Measurements from ENCODE around the gene LRIG1.

LRIG1 gene

GRCh38 chr3:66393333-66394005, 107.4 kb downstream of the LRIG1 start:
- H3K27ac ChIP-seq (ENCODE audit: low read depth, low read length, severe bottlenecking): no peak overlapping the region
- peaks cover 42% of the 10 kb centered on the region for H3K36me3 ChIP-seq (ENCODE audit: control insufficient read depth, insufficient read depth, low read length)
- H3K4me1 ChIP-seq (ENCODE audit: control insufficient read depth, insufficient read depth, low read length, poor library complexity, severe bottlenecking): peaks cover 12% of the 10 kb centered on the region
- no peaks in the 10 kb centered on the region for H3K9me3 ChIP-seq (ENCODE audit: control insufficient read depth, low read length)
- H3K4me3 ChIP-seq (ENCODE audit: extremely low read depth, insufficient read depth, low read length, poor library complexity, severe bottlenecking): no peak overlapping the region
- WGBS, 2 experiments (ENCODE audit: insufficient coverage in 2 of 2): 91 to 95% methylated on average over 10 to 11 of the region's 13 CpGs

- 93 to 100% methylated on average over 2 of the region's 2 CpGs for WGBS, 2 experiments (ENCODE audit: insufficient coverage in 2 of 2)
- no peak overlapping the region for H3K4me3 ChIP-seq (ENCODE audit: extremely low read depth, insufficient read depth, low read length, poor library complexity, severe bottlenecking)
- no peak overlapping the region for H3K27ac ChIP-seq (ENCODE audit: low read depth, low read length, severe bottlenecking)
- no peaks in the 10 kb centered on the region for H3K9me3 ChIP-seq (ENCODE audit: control insufficient read depth, low read length)
- peaks cover 38% of the 10 kb centered on the region for H3K36me3 ChIP-seq (ENCODE audit: control insufficient read depth, insufficient read depth, low read length)
- H3K4me1 ChIP-seq (ENCODE audit: control insufficient read depth, insufficient read depth, low read length, poor library complexity, severe bottlenecking): peaks cover 12% of the 10 kb centered on the region
Measured at GRCh38 chr3:66392966-66393332, 107.9 kb downstream of the LRIG1 start.

GRCh38 chr3:66392512-66392911, 108.3 kb downstream of the LRIG1 start:
- 88 to 100% methylated on average over 1 to 2 of the region's 3 CpGs for WGBS, 2 experiments (ENCODE audit: insufficient coverage in 2 of 2)
- no peaks in the 10 kb centered on the region for H3K9me3 ChIP-seq (ENCODE audit: control insufficient read depth, low read length)
- no peak overlapping the region for H3K27ac ChIP-seq (ENCODE audit: low read depth, low read length, severe bottlenecking)
- H3K36me3 ChIP-seq (ENCODE audit: control insufficient read depth, insufficient read depth, low read length): peaks cover 34% of the 10 kb centered on the region
- no peak overlapping the region for H3K4me3 ChIP-seq (ENCODE audit: extremely low read depth, insufficient read depth, low read length, poor library complexity, severe bottlenecking)
- peaks cover 12% of the 10 kb centered on the region for H3K4me1 ChIP-seq (ENCODE audit: control insufficient read depth, insufficient read depth, low read length, poor library complexity, severe bottlenecking)

GRCh38 chr3:66390013-66390412, 110.8 kb downstream of the LRIG1 start:
- H3K36me3 ChIP-seq (ENCODE audit: control insufficient read depth, insufficient read depth, low read length): peaks cover 41% of the 10 kb centered on the region
- H3K4me3 ChIP-seq (ENCODE audit: extremely low read depth, insufficient read depth, low read length, poor library complexity, severe bottlenecking): no peak overlapping the region
- H3K9me3 ChIP-seq (ENCODE audit: control insufficient read depth, low read length): peaks cover 4% of the 10 kb centered on the region
- peaks cover 8% of the 10 kb centered on the region for H3K4me1 ChIP-seq (ENCODE audit: control insufficient read depth, insufficient read depth, low read length, poor library complexity, severe bottlenecking)
- H3K27ac ChIP-seq (ENCODE audit: low read depth, low read length, severe bottlenecking): no peak overlapping the region

- Histone ChIP-seq H3K36me3 (ENCODE audit: control insufficient read depth, insufficient read depth, low read length) (peaks cover 54% of the 10 kb centered on the region), H3K4me1 (ENCODE audit: control insufficient read depth, insufficient read depth, low read length, poor library complexity, severe bottlenecking) (no peaks in the 10 kb centered on the region), H3K27ac (ENCODE audit: low read depth, low read length, severe bottlenecking) (no peak overlapping the region), H3K4me3 (ENCODE audit: extremely low read depth, insufficient read depth, low read length, poor library complexity, severe bottlenecking) (no peak overlapping the region), H3K9me3 (ENCODE audit: control insufficient read depth, low read length) (peaks cover 9% of the 10 kb centered on the region)
- WGBS, 2 experiments (ENCODE audit: insufficient coverage in 2 of 2): 86% methylated on average over 3 of the region's 7 CpGs; no CpG with 5 or more reads in 1 of the 2 experiments
Measured at GRCh38 chr3:66386925-66387650, 113.7 kb downstream of the LRIG1 start.

- Histone ChIP-seq H3K36me3 (ENCODE audit: control insufficient read depth, insufficient read depth, low read length) (peaks cover 59% of the 10 kb centered on the region), H3K4me1 (ENCODE audit: control insufficient read depth, insufficient read depth, low read length, poor library complexity, severe bottlenecking) (no peaks in the 10 kb centered on the region), H3K27ac (ENCODE audit: low read depth, low read length, severe bottlenecking) (no peak overlapping the region), H3K4me3 (ENCODE audit: extremely low read depth, insufficient read depth, low read length, poor library complexity, severe bottlenecking) (no peak overlapping the region), H3K9me3 (ENCODE audit: control insufficient read depth, low read length) (peaks cover 9% of the 10 kb centered on the region)
- 94 to 98% methylated on average over 10 to 12 of the region's 12 CpGs for WGBS, 2 experiments (ENCODE audit: insufficient coverage in 2 of 2)
Measured at GRCh38 chr3:66386011-66386924, 114.6 kb downstream of the LRIG1 start.

- Histone ChIP-seq H3K36me3 (ENCODE audit: control insufficient read depth, insufficient read depth, low read length) (peaks cover 71% of the 10 kb centered on the region), H3K27ac (ENCODE audit: low read depth, low read length, severe bottlenecking) (no peak overlapping the region)
Measured at GRCh38 chr3:66385066-66385465, 115.8 kb downstream of the LRIG1 start.

GRCh38 chr3:66383998-66384745, 116.7 kb downstream of the LRIG1 start:
- H3K36me3 ChIP-seq (ENCODE audit: control insufficient read depth, insufficient read depth, low read length): peaks cover 80% of the 10 kb centered on the region
- 96 to 98% methylated on average over 19 of the region's 20 CpGs for WGBS, 2 experiments (ENCODE audit: insufficient coverage in 2 of 2)
- H3K27ac ChIP-seq (ENCODE audit: low read depth, low read length, severe bottlenecking): no peak overlapping the region
- no peaks in the 10 kb centered on the region for H3K4me1 ChIP-seq (ENCODE audit: control insufficient read depth, insufficient read depth, low read length, poor library complexity, severe bottlenecking)
- H3K9me3 ChIP-seq (ENCODE audit: control insufficient read depth, low read length): peaks cover 9% of the 10 kb centered on the region
- no peak overlapping the region for H3K4me3 ChIP-seq (ENCODE audit: extremely low read depth, insufficient read depth, low read length, poor library complexity, severe bottlenecking)

More at GRCh38 chr3:66385066-66385465, 115.8 kb downstream of the LRIG1 start:
- Histone ChIP-seq H3K9me3 (ENCODE audit: control insufficient read depth, low read length) (peaks cover 9% of the 10 kb centered on the region), H3K4me3 (ENCODE audit: extremely low read depth, insufficient read depth, low read length, poor library complexity, severe bottlenecking) (no peak overlapping the region), H3K4me1 (ENCODE audit: control insufficient read depth, insufficient read depth, low read length, poor library complexity, severe bottlenecking) (no peaks in the 10 kb centered on the region)

- Histone ChIP-seq H3K4me3 (ENCODE audit: extremely low read depth, insufficient read depth, low read length, poor library complexity, severe bottlenecking) (no peak overlapping the region), H3K27ac (ENCODE audit: low read depth, low read length, severe bottlenecking) (no peak overlapping the region), H3K36me3 (ENCODE audit: control insufficient read depth, insufficient read depth, low read length) (peaks cover 88% of the 10 kb centered on the region), H3K4me1 (ENCODE audit: control insufficient read depth, insufficient read depth, low read length, poor library complexity, severe bottlenecking) (no peaks in the 10 kb centered on the region), H3K9me3 (ENCODE audit: control insufficient read depth, low read length) (peaks cover 9% of the 10 kb centered on the region)
- 92 to 97% methylated on average over 18 of the region's 18 CpGs for WGBS, 2 experiments (ENCODE audit: insufficient coverage in 2 of 2)
Measured at GRCh38 chr3:66383023-66383422, 117.8 kb downstream of the LRIG1 start.

GRCh38 chr3:66382142-66382541, 118.7 kb downstream of the LRIG1 start:
- H3K4me1 ChIP-seq (ENCODE audit: control insufficient read depth, insufficient read depth, low read length, poor library complexity, severe bottlenecking): no peaks in the 10 kb centered on the region
- no peak overlapping the region for H3K4me3 ChIP-seq (ENCODE audit: extremely low read depth, insufficient read depth, low read length, poor library complexity, severe bottlenecking)
- H3K27ac ChIP-seq (ENCODE audit: low read depth, low read length, severe bottlenecking): no peak overlapping the region
- H3K9me3 ChIP-seq (ENCODE audit: control insufficient read depth, low read length): peaks cover 9% of the 10 kb centered on the region
- WGBS, 2 experiments (ENCODE audit: insufficient coverage in 2 of 2): 92 to 93% methylated on average over 10 of the region's 10 CpGs
- peaks cover 96% of the 10 kb centered on the region for H3K36me3 ChIP-seq (ENCODE audit: control insufficient read depth, insufficient read depth, low read length)

Measured in mesodermal cell (in vitro differentiated cells).